ENCODE measurements around the gene ST6GAL2.
A peak's percentile ranks its signal among the peaks of the same experiment; 100 is the strongest.

Gene ST6GAL2

DNA sequence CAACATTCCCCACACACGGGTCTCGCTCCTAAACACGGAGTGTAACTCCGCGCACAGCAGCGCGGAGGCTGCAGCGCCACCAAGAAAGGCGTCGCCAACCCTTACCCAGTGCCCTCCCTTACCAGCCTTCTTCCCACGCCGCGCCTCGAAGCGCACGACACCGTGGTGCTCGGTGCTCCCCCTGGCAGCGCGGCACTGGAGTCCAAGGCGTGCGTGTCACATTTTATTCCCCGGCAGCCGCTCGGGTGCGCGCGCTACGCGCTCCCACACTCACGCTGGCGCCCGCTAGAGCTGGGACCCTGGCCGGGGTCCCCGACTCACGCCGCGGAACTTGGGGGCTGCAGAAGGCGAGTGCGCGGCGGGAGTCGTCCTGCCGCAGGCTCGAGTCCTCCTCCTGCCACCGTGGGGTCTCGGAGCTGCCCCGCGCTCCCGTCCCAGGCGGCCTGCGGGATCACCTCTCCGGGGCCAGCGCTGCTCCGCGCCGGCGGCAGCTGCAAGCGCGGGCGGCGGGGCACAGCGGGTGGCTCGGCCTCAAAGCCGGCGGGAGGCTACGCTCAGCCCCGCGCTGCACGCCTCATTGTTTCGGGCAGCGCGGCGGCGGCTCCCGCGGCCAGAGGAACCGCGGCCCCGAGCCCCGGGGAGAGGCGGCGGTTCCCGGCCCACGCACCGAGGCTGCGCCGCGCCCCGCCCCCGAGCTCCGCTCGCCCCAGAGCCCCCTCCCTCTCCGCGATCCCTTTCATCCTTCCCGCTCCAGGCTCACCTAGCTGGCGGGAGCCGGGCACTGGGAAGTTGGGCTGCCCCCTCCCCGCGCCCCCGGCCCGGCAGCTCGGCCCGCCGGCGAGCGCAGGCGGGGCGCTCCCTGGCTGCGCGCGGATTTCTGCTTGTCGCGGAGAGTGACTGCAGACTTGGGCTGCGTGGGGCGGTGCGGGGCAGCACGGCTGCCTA lies at the start of gene ST6GAL2:
ST6GAL2 (minus strand) TSS at position 197 of the 945 bp plus-strand sequence. CDS start 42,190 bp downstream, outside the sequence.
- H3K4me3 ChIP-seq (ENCODE audit: low read depth, low read length) = peak within 1 kb of the TSS; percentile 56
- peak; percentile 25 for DNase-seq (ENCODE audit: low read depth)
- TF ChIP-seq, protein P1, sequence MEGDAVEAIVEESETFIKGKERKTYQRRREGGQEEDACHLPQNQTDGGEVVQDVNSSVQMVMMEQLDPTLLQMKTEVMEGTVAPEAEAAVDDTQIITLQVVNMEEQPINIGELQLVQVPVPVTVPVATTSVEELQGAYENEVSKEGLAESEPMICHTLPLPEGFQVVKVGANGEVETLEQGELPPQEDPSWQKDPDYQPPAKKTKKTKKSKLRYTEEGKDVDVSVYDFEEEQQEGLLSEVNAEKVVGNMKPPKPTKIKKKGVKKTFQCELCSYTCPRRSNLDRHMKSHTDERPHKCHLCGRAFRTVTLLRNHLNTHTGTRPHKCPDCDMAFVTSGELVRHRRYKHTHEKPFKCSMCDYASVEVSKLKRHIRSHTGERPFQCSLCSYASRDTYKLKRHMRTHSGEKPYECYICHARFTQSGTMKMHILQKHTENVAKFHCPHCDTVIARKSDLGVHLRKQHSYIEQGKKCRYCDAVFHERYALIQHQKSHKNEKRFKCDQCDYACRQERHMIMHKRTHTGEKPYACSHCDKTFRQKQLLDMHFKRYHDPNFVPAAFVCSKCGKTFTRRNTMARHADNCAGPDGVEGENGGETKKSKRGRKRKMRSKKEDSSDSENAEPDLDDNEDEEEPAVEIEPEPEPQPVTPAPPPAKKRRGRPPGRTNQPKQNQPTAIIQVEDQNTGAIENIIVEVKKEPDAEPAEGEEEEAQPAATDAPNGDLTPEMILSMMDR (conservative IDR thresholded peaks at IDR 0.05; ENCODE audit: low read depth, low read length) = no peak

DNA sequence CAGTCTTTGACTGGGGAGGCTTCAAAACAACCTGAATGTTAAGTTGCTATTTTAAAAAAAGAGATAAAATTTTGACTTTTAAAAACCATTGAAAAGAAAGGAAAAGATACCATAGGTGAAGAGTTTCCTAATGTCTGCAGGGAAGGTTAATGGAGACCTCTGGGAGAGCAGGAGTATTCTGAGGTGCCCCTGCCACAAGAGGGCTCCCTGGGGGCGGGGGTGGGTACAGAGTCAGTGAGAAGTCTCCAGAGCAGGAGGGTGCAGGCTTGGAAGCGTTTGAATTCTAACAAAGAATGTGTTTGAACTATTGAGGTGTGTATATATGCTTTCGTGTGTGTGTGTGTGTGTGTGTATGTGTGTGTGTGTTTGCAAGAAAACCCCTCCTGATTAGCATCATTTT lies 46.7 kb upstream of the ST6GAL2 start:
- DNase-seq (ENCODE audit: low read depth) = no peak
- TF ChIP-seq, protein P1 (conservative IDR thresholded peaks at IDR 0.05; ENCODE audit: low read depth, low read length) = no peak
- no peak overlapping the region for H3K4me3 ChIP-seq (ENCODE audit: low read depth, low read length)

DNA sequence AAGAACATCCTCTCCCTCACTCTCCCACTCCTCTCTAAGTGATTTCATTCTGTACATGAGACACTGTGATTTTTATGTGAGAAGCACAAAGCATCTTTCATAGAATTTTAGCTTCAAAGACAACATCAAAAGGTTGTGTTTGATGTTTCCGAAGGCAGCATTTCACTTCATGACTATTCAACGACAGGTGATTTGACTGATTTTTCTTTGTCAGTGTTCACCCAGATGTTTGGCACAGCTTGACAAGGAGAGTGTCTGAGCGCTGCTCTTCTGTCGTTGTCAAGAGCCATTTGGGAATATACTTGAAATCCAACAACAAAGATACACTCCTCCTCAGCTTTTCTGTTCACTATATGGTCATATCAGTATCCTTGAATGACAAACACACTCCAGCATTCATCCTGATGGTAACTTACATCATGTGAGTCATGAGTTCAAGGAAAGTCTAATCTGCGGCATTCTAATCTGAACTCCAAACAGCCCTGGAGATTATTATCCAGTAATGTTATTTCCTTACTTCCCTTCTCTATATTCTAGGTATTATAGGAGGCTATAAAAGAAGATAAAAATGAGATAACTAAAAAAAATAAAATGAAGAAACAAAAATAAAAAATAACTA lies 45.9 kb upstream of the ST6GAL2 start:
- TF ChIP-seq, protein P1 (conservative IDR thresholded peaks at IDR 0.05; ENCODE audit: low read depth, low read length) = no peak
- DNase-seq (ENCODE audit: low read depth) = no peak
- no peak overlapping the region for H3K4me3 ChIP-seq (ENCODE audit: low read depth, low read length)

- H3K4me3 ChIP-seq (ENCODE audit: low read depth, low read length) = no peak overlapping the region
- TF ChIP-seq, protein P1 (conservative IDR thresholded peaks at IDR 0.05; ENCODE audit: low read depth, low read length) = no peak
- no peak for DNase-seq (ENCODE audit: low read depth)
These were observed 35.5 kb upstream of the ST6GAL2 start for GRCh38 chr2:106921451-106921850.

- TF ChIP-seq, protein P1 (conservative IDR thresholded peaks at IDR 0.05; ENCODE audit: low read depth, low read length) = no peak
- no peak overlapping the region for H3K4me3 ChIP-seq (ENCODE audit: low read depth, low read length)
- no peak for DNase-seq (ENCODE audit: low read depth)
These were observed 33.0 kb upstream of the ST6GAL2 start for GRCh38 chr2:106919012-106919411.

- TF ChIP-seq, protein P1 (conservative IDR thresholded peaks at IDR 0.05; ENCODE audit: low read depth, low read length) = no peak
- H3K4me3 ChIP-seq (ENCODE audit: low read depth, low read length) = no peak overlapping the region
- DNase-seq (ENCODE audit: low read depth) = no peak
These were observed 18.3 kb upstream of the ST6GAL2 start for GRCh38 chr2:106904242-106904641.
